Stomach (tissue), 4 donors: ENCODE data around the gene MARCHF10.

Experiments
- EP300 ChIP-seq: sonication (generic); formaldehyde crosslinking; IDR thresholded peaks from one replicate; pipeline ENCODE4 v1.6.1; 2017; ENCODE audit warnings: antibody characterized with exemption
- POLR2A ChIP-seq, 4 donors: fragments of 450-650 bp; IDR thresholded peaks; one replicate each; pipeline ENCODE4 v1.6.1; 2016; ENCODE audit warnings: antibody characterized with exemption in 4 of 4, control low read depth in 2 of 4, mild to moderate bottlenecking in 1 of 4, moderate library complexity in 1 of 4
- POLR2AphosphoS5 ChIP-seq, 3 donors: sonication (generic); formaldehyde crosslinking; IDR thresholded peaks; one replicate each; pipeline ENCODE4 v1.6.1; 2016; ENCODE audit warnings: antibody characterized with exemption in 3 of 3
- TF ChIP-seq, protein P1 (sequence below), 7 experiments: fragments of 450-650 bp in 4 of 7; fragments of 200-600 bp in 3 of 7; sonication (generic) in 3 of 7; IDR thresholded peaks; one replicate each; pipeline ENCODE4 v1.5.1; 2016 to 2019; ENCODE audit warnings: antibody characterized with exemption in 7 of 7, control low read depth in 2 of 7, mild to moderate bottlenecking in 1 of 7

DNA sequence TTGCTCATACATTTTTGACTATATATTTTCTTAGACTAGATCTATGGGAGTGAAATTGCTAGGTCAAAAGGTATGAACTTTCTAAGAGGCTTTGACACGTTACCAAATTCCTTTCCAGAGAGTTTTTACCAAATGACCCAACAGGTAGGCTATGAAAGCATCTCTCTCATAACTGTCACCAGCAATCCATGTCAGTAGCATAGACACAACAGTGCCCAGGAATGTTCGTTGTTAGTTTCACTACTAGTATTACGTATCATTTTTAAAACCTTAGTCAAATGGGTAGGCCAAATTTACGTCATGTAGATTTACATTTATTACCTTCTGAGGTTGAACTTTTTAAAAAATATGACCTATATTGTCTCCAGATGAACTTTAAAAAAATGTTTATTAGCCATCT, 66.8 kb downstream of the MARCHF10 start:
- TF ChIP-seq, protein P1, sequence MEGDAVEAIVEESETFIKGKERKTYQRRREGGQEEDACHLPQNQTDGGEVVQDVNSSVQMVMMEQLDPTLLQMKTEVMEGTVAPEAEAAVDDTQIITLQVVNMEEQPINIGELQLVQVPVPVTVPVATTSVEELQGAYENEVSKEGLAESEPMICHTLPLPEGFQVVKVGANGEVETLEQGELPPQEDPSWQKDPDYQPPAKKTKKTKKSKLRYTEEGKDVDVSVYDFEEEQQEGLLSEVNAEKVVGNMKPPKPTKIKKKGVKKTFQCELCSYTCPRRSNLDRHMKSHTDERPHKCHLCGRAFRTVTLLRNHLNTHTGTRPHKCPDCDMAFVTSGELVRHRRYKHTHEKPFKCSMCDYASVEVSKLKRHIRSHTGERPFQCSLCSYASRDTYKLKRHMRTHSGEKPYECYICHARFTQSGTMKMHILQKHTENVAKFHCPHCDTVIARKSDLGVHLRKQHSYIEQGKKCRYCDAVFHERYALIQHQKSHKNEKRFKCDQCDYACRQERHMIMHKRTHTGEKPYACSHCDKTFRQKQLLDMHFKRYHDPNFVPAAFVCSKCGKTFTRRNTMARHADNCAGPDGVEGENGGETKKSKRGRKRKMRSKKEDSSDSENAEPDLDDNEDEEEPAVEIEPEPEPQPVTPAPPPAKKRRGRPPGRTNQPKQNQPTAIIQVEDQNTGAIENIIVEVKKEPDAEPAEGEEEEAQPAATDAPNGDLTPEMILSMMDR (IDR thresholded peaks at IDR 0.05): no peak
- TF ChIP-seq POLR2A (IDR thresholded peaks at IDR 0.05) (no peak), POLR2AphosphoS5 (IDR thresholded peaks at IDR 0.05) (no peak), EP300 (no peak)
